Naive thymus-derived CD4-positive, alpha-beta T cell (primary cell): Measurements from ENCODE around the gene IMMP1L. TPM values are rescaled to one million over a fixed set of nuclear protein-coding genes. Genes with fewer than 3 reads are reported as not detected.

Source experiments
- ATAC-seq: fragments of 150-1000 bp; cut with Tn5 transposase; 2 replicates; pipeline ENCODE4 v1.10.0; 2021; ENCODE audit warnings: mild to moderate bottlenecking, moderate library complexity
- CTCF ChIA-PET: fragments of 350-600 bp; sonication (Branson Sonifier 250); formaldehyde crosslinking; loops from one replicate; lab custom pipeline; 2021; ENCODE audit warnings: antibody characterized with exemption; lab: Charles Lee
- POLR2A ChIA-PET: fragments of 350-600 bp; sonication (Branson Sonifier 250); formaldehyde crosslinking; loops from one replicate; lab custom pipeline; 2021; ENCODE audit warnings: antibody characterized with exemption, inconsistent platforms; lab: Charles Lee
- DNase-seq, 9 donors: peaks; one replicate each; pipeline versions ENCODE4 v3.0.0 to v3.0.0-alpha.2; 2020 to 2022; ENCODE audit warnings: mixed read lengths in 1 of 9
- H3K27ac ChIP-seq: one replicate; pipeline ENCODE4 v1.7.0; 2013; ENCODE audit warnings: mild to moderate bottlenecking, low read depth, low read length, moderate library complexity
- H3K27me3 ChIP-seq, 2 donors: one replicate each; pipeline ENCODE4 v1.7.0; 2013; ENCODE audit warnings: low read length in 2 of 2, mild to moderate bottlenecking in 2 of 2, moderate library complexity in 2 of 2; ENCODE audit not compliant: control insufficient read depth in 2 of 2, insufficient read depth in 2 of 2
- H3K36me3 ChIP-seq, 3 experiments: 1 replicate in 2 of 3; 2 replicates in 1 of 3; pipeline ENCODE4 v1.7.0; 2013; ENCODE audit warnings: low read length in 3 of 3, mild to moderate bottlenecking in 3 of 3, moderate library complexity in 1 of 3; ENCODE audit not compliant: insufficient read depth in 3 of 3, control insufficient read depth in 2 of 3
- H3K4me1 ChIP-seq, 2 donors: one replicate each; pipeline ENCODE4 v1.7.0; 2013; ENCODE audit warnings: low read length in 2 of 2, mild to moderate bottlenecking in 2 of 2, moderate library complexity in 1 of 2; ENCODE audit not compliant: control insufficient read depth in 2 of 2, insufficient read depth in 2 of 2
- H3K4me3 ChIP-seq: 2 replicates; pipeline ENCODE4 v1.7.0; 2013; ENCODE audit warnings: mild to moderate bottlenecking, low read length
- H3K9me3 ChIP-seq, 3 experiments: 1 replicate in 2 of 3; 2 replicates in 1 of 3; pipeline ENCODE4 v1.7.0; 2013; ENCODE audit warnings: low read length in 3 of 3; ENCODE audit not compliant: control insufficient read depth in 2 of 3
- H3K27ac Mint-ChIP-seq, 9 donors: one replicate each; pipeline ENCODE4 v1.8.0; 2020 to 2022; ENCODE audit warnings: mixed read lengths in 9 of 9, mild to moderate bottlenecking in 8 of 9, moderate library complexity in 5 of 9, inconsistent platforms in 2 of 9
- H3K27me3 Mint-ChIP-seq, 5 donors: one replicate each; pipeline ENCODE4 v1.8.0; 2021 to 2022; ENCODE audit warnings: mixed read lengths in 5 of 5, mild to moderate bottlenecking in 1 of 5
- H3K36me3 Mint-ChIP-seq, 5 donors: one replicate each; pipeline ENCODE4 v1.8.0; 2020 to 2022; ENCODE audit warnings: mixed read lengths in 5 of 5, mild to moderate bottlenecking in 3 of 5, inconsistent platforms in 1 of 5
- H3K4me1 Mint-ChIP-seq, 7 donors: one replicate each; pipeline ENCODE4 v1.8.0; 2020 to 2022; ENCODE audit warnings: mixed read lengths in 7 of 7, mild to moderate bottlenecking in 3 of 7, inconsistent platforms in 1 of 7
- H3K4me3 Mint-ChIP-seq, 10 donors: one replicate each; pipeline ENCODE4 v1.8.0; 2020 to 2022; ENCODE audit warnings: mild to moderate bottlenecking in 10 of 10, mixed read lengths in 10 of 10, moderate library complexity in 6 of 10, inconsistent platforms in 2 of 10
- H3K9me3 Mint-ChIP-seq, 11 donors: one replicate each; pipeline ENCODE4 v1.8.0; 2020 to 2022; ENCODE audit warnings: mixed read lengths in 11 of 11, mild to moderate bottlenecking in 4 of 11, inconsistent platforms in 1 of 11, moderate library complexity in 1 of 11
- intact Hi-C, 2 donors: fragments of 100-400 bp; cut with micrococcal nuclease; formaldehyde crosslinking; loops; one replicate each; pipeline ENCODE4 v1.15.1; 2023
- polyA plus RNA-seq, 2 donors: library from polyadenylated mRNA; unstranded; fragments of 300-500 nt; fragmentation: Illumina TruSeq; gene quantifications; one replicate each; pipeline ENCODE4 v1.2.3, GENCODE V29; 2021
- total RNA-seq, 6 experiments: library from RNA in 5 of 6; stranded (reverse) in 5 of 6; gene quantifications; 1 replicate in 5 of 6; 2 replicates in 1 of 6; pipeline ENCODE4 v1.2.3 and lab custom pipeline; 2021 to 2026

IMMP1L gene
- total and polyA plus RNA-seq, 7 experiments from 2014 or later, result 9.4 to 52.4 (median 18.8) TPM

DNA sequence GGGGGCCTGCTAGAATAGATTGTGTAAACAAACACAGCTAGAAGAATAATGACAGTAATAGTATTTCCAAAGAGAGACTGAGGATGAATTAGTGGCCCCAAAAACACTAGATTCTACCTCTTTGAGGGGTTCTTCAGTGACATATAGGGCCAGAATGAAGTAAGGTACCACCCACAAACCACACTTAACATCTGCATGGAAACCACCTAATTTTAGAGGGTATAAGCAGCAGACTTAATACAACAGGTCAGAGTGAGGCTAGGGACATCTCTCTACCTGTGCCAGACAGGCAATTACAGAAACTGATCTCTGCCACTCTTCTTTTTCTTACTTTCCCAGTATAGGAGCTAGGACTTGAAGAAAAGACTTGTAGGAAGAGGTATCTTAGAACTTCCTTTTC is 20.3 kb upstream of the IMMP1L start:
- no peak overlapping the region for H3K27ac ChIP-seq
- ChIA-PET CTCF (no interaction called here), POLR2A (no interaction called here)
- Mint-ChIP-seq H3K4me1 (peaks cover 0 to 10% (median 5%) of the 10 kb centered on the region in 7 donors), H3K9me3 (no peaks in the 10 kb centered on the region), H3K27me3 (no peaks in the 10 kb centered on the region), H3K27ac (no peak overlapping the region), H3K36me3 (peaks cover 0 to 51% (median 22%) of the 10 kb centered on the region in 5 donors), H3K4me3 (no peak overlapping the region)
- H3K36me3 ChIP-seq, result peaks cover 0 to 2% (median 0%) of the 10 kb centered on the region in 3 experiments
- intact Hi-C loops, result no loop called here
- H3K4me3 ChIP-seq, result no peak overlapping the region
- ATAC-seq (peak; percentile 42), DNase-seq (no peak)
- H3K9me3 ChIP-seq, result no peaks in the 10 kb centered on the region
- no peaks in the 10 kb centered on the region for H3K4me1 ChIP-seq
- H3K27me3 ChIP-seq, result no peaks in the 10 kb centered on the region

DNA sequence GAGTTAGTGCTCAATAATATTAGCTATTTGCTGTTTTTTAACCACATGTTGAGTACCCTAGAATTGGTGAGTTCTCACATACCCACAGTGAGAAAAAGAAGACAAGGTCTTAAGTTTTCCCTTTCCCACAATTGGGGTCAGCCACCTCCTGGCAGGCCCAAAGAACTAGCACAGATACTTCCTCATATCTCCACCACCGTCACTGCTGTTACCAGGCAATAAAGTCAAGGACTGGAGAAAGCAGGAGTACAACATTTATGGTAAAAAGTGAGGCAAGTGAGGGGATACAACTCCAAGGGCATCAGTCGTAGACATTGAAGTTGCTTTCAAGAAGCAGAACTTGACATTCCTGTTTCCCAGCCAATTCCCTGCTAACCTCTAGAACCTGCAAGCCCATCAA is 19.8 kb upstream of the IMMP1L start:
- H3K27me3 Mint-ChIP-seq, result no peaks in the 10 kb centered on the region
- H3K27ac Mint-ChIP-seq, result no peak overlapping the region
- H3K4me3 Mint-ChIP-seq, result no peak overlapping the region
- DNase-seq, result no peak
- Histone ChIP-seq H3K36me3 (peaks cover 0 to 2% (median 0%) of the 10 kb centered on the region in 3 experiments), H3K4me3 (no peak overlapping the region), H3K4me1 (no peaks in the 10 kb centered on the region), H3K9me3 (no peaks in the 10 kb centered on the region), H3K27me3 (no peaks in the 10 kb centered on the region), H3K27ac (no peak overlapping the region)
- H3K9me3 Mint-ChIP-seq, result no peaks in the 10 kb centered on the region
- no peak for ATAC-seq
- CTCF ChIA-PET, result no interaction called here
- peaks cover 0 to 55% (median 20%) of the 10 kb centered on the region in 5 donors for H3K36me3 Mint-ChIP-seq
- peaks cover 0 to 10% (median 5%) of the 10 kb centered on the region in 7 donors for H3K4me1 Mint-ChIP-seq
- intact Hi-C loops, result no loop called here
- POLR2A ChIA-PET, result no interaction called here

DNA sequence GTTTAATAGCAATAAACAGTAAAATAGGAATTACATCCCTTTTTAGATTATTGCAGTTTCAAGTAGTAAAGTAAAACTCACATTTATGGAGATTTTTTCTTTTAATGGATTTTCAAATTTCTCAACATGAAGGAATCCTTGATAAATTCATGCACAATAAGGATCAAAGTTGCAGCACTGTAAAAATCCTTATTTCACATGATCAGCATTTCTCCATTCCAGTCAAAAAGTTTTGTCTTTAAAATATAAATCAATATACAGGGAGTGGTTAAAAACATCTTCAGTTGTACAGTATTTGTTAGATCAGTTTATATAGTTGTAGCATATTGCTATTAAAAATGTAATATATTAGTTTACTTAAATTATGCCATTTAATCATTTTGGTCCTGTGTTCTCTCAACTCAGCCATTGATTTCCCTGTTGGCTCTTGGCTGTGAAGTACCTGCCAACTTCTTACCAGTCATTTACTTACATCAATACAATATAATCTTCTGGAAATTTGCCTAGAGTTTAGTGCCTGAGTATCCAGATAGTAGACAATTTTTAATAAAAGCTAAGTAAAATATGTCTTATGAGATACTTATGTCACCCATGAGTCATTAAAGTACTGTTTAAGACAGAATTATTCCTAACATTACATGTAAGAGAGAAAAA is 12.2 kb upstream of the IMMP1L start:
- H3K4me1 ChIP-seq, result no peaks in the 10 kb centered on the region
- no peaks in the 10 kb centered on the region for H3K27me3 ChIP-seq
- no peaks in the 10 kb centered on the region for H3K27me3 Mint-ChIP-seq
- intact Hi-C loops, result no loop called here
- ChIA-PET POLR2A (no interaction called here), CTCF (no interaction called here)
- H3K4me3 Mint-ChIP-seq, result no peak overlapping the region
- no peaks in the 10 kb centered on the region for H3K9me3 Mint-ChIP-seq
- H3K9me3 ChIP-seq, result no peaks in the 10 kb centered on the region
- ATAC-seq, result no peak
- no peak overlapping the region for H3K27ac ChIP-seq
- no peak for DNase-seq
- no peak overlapping the region for H3K27ac Mint-ChIP-seq
- H3K4me3 ChIP-seq, result no peak overlapping the region
- peaks cover 0 to under 1% (median 0%) of the 10 kb centered on the region in 3 experiments for H3K36me3 ChIP-seq
- peaks cover 0 to 27% (median 3%) of the 10 kb centered on the region in 5 donors for H3K36me3 Mint-ChIP-seq
- peaks cover 0 to 3% (median 0%) of the 10 kb centered on the region in 7 donors for H3K4me1 Mint-ChIP-seq

DNA sequence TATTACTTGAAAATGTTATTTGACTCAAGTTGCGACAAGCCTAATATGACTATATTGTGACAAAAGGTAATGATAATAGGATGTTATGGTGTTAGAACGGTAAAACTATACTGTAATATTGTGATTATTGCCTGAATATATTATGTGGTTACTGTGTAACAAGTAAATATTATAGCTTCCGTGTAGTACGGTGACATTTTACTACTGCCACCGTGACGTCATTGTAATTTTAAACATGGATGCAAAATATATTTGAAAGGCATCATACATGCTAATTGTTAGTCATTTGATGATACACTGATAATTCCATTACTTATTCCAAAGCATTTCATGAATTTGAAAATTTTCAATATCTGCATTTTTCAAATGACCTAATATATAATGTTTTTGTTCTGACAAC is 2.7 kb upstream of the IMMP1L start:
- no peaks in the 10 kb centered on the region for H3K9me3 Mint-ChIP-seq
- Histone ChIP-seq H3K9me3 (no peaks in the 10 kb centered on the region), H3K4me1 (peaks cover 13 to 14% of the 10 kb centered on the region in 2 donors), H3K4me3 (no peak overlapping the region), H3K27me3 (no peaks in the 10 kb centered on the region), H3K36me3 (peaks cover 0 to 3% (median 0%) of the 10 kb centered on the region in 3 experiments), H3K27ac (no peak overlapping the region)
- H3K27ac Mint-ChIP-seq, result no peak overlapping the region
- no peak for DNase-seq
- peaks cover 0 to 2% (median 0%) of the 10 kb centered on the region in 5 donors for H3K27me3 Mint-ChIP-seq
- ChIA-PET CTCF (no interaction called here), POLR2A (no interaction called here)
- no peak overlapping the region for H3K4me3 Mint-ChIP-seq
- peaks cover 0 to 4% (median 0%) of the 10 kb centered on the region in 5 donors for H3K36me3 Mint-ChIP-seq
- no peak for ATAC-seq
- H3K4me1 Mint-ChIP-seq, result peaks cover 18 to 53% (median 36%) of the 10 kb centered on the region in 7 donors
- intact Hi-C loops, result no loop called here

GRCh38 chr11:31509051-31509428 is 382 bp downstream of the IMMP1L start:
- peak overlapping the region; percentile 79 for H3K27ac ChIP-seq
- peak; percentile 22 for ATAC-seq
- no peaks in the 10 kb centered on the region for H3K27me3 ChIP-seq
- H3K4me1 ChIP-seq, result peaks cover 13 to 14% of the 10 kb centered on the region in 2 donors
- Mint-ChIP-seq H3K9me3 (no peaks in the 10 kb centered on the region), H3K27me3 (peaks cover 0 to 2% (median 0%) of the 10 kb centered on the region in 5 donors), H3K27ac (peak overlapping the region; percentile 92 to 100 (median 98)), H3K4me1 (peaks cover 26 to 75% (median 56%) of the 10 kb centered on the region in 7 donors), H3K4me3 (peak overlapping the region; percentile 89 to 100 (median 99)), H3K36me3 (peaks cover 3 to 21% (median 17%) of the 10 kb centered on the region in 5 donors)
- no peak for DNase-seq
- peak overlapping the region; percentile 85 for H3K4me3 ChIP-seq
- intact Hi-C loops, result loop anchor here (1.0 to 10.0 kb wide), 11 partner anchors 11 to 1746 kb away; partner anchors contain the start of genes ARL14EP (in 2 of the 2), DCDC1 (in 2 of the 2), DNAJC24 (in 2 of the 2) and EIF3M (in 2 of the 2)
- H3K9me3 ChIP-seq, result no peaks in the 10 kb centered on the region
- ChIA-PET POLR2A (interaction anchor here (1.1 kb wide), 1 partner anchor 139 kb away, joined by 4 read pairs; the partner anchor contains the start of genes DCDC1 and DNAJC24), CTCF (no interaction called here)
- peaks cover 0 to 3% (median 0%) of the 10 kb centered on the region in 3 experiments for H3K36me3 ChIP-seq

DNA sequence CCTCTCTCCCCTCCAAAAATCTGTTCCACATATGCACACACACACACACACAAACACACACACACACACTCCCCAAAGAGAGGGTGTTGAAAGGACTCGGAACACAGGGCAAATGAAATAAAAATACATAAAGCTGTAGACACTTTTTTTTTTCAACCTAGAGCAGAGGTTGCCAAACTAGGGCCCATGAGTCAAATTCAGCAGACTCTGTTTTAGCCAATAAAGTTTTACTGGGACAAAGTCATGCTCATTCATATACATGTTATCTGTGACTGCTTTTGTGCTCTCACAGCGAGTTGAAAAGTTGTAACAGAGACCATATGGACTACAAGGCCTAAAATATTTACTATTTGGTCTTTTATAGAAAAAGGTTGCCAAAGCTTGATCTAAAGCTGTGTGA is 8.9 kb downstream of the IMMP1L start:
- Mint-ChIP-seq H3K9me3 (peaks cover 0 to 4% (median 0%) of the 10 kb centered on the region in 11 donors), H3K4me3 (no peak overlapping the region), H3K36me3 (peaks cover 3 to 52% (median 43%) of the 10 kb centered on the region in 5 donors), H3K4me1 (peaks cover 8 to 71% (median 50%) of the 10 kb centered on the region in 7 donors), H3K27ac (no peak overlapping the region), H3K27me3 (no peaks in the 10 kb centered on the region)
- H3K4me3 ChIP-seq, result no peak overlapping the region
- no peaks in the 10 kb centered on the region for H3K9me3 ChIP-seq
- CTCF ChIA-PET, result no interaction called here
- no peak overlapping the region for H3K27ac ChIP-seq
- ATAC-seq (no peak), DNase-seq (no peak)
- intact Hi-C loops, result loop anchor here in 1 of 2 donors (5.0 to 10.0 kb wide), 2 partner anchors 33 to 1754 kb away; partner anchors contain the start of gene HIPK3
- no peaks in the 10 kb centered on the region for H3K36me3 ChIP-seq
- no peaks in the 10 kb centered on the region for H3K27me3 ChIP-seq
- POLR2A ChIA-PET, result no interaction called here
- H3K4me1 ChIP-seq, result no peaks in the 10 kb centered on the region
